NCI-H1092 (cell line): Measurements from ENCODE around the gene TDRD7.

Experiments used
- DNase-seq: peaks from one replicate; lab custom pipeline; 2025; lab: John Stamatoyannopoulos, UW

The TDRD7 gene

DNA sequence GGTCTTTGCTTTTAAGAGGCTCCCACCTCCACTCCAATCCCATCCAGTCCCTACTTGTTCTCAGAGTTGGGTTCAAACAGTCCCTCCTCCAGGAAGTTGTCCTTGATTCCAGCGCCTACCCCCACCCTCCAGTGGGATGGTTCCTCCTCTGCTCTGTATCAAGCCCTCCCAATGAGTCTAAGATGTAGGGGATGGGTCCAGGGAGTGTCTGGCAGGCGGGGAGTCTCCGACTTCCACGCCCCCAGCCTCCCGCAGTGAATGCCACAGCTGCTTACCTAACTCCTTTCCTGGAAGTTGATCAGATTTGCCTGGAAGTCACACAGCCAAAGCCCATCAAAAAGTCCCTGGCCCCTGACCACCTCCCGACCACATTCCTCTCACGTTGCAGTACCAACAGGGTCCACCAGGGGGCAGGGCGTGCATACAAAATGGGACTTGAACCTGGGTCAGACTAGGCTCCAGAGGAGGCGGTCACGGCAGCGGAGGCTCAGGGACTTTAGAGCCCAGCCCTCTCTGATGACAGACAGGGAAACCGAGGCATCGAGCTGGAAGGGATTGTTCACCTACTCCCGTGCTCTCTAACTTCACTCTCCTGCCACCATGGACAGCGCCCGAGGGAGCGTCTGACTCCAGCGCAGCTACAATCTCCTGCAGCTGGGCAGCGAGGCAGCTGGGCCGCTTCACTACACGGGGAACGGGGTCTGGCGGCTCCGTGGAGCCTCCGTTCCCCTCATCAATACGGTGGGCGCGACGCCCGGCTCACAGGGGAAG is 25.0 kb upstream of the TDRD7 start:
- DNase-seq = peak; percentile 9

DNA sequence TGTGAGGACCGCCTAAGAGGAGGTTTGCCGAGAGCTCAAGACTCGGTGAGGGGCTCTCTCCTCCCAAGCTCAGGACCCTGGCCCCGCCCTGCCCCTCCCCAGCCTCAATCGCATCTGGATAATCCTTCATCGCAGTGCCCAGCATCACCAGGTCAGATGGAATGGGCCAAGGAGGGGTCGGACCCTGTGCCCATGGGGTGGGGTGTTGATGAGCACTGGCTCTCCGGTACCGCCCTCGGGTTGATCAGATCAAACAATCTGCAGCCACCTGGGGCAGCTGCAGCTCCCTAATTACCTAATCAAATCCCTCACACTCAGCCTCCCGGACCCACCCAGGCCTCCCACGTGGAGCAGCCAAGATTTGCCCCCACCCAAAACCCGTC is 24.4 kb upstream of the TDRD7 start:
- no peak for DNase-seq

DNA sequence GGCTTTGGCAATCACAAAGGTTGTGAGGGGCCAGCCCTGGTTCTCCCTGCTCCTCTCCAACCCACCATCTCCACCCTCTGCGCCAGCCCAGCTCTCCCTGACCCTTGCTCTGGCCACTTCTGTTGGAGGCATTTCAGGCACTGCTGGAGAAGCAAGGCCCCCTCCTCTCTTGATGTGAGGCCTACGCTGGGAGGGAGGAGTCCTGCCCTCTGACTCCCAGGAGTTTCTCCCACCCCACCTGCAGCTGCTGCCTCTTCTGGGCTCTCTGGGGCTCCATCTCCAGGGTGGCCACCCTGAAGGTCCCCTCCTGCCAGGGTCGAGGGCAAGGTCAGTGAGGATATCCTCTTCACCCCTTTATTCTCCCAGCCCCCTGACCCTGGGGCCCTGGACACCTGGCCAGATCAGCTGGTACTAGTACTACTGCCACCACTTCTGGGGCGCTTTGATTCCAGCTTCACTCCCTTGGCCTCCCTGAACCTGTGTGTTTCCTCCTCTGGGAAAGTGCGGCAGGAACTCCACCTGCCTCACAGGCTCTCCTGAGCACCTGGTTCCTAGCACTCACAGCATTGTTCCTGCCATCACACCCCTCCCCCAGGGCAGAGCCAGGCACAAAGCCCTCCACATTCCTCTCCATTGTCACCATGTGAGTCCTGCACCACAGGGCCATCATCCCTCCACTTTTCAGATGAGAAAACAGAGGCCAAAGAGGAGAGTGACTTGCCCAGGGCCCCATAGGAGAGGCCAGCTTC is 23.8 kb upstream of the TDRD7 start:
- no peak for DNase-seq

GRCh38 chr9:97388721-97389238 is 23.1 kb upstream of the TDRD7 start:
- DNase-seq = no peak

DNA sequence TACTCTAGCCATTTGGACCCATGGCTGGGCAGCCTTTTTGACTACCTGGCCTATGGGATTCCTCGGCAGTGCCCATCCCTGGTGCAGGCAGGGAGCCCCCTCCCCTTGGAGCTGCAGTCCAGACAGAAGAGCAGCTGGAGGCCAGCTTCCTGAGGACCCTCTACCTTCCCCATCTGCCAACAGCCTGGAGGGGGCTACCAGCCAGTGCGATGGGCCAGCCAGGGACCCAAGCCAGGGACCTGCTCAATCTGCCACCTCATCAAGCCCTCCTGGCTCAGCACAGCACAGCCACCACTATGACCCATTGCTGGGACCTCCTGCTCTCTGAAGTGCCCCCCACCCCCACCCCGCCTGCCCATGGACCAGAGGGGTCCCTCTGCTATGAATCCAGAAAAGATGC is 22.6 kb upstream of the TDRD7 start:
- no peak for DNase-seq

DNA sequence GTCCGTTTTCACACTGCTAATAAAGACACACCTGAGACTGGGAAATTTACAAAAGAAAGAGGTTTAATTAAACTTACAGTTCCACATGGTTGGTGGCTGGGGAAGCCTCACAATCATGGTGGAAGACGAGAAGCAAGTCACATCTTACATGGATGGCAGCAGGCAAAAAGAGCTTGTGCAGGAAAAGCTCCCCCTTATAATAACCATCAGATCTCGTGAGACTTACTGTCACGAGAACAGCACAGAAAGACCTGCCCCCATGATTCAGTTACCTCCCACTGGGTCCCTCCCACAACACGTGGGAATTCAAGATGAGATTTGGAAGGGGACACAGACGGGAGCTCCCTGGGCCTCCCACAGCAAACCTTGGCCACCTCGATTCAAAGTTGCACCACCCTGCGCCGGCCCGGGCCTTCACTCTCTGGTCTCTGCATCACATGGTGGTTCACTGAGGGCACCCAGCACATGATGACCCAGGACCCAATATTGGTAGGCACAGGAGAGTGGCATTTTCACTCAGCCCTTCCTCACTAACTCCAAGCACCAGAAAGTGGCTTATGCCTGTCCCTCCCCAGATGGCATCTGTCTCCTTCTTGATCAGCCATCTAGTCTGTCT is 21.0 kb upstream of the TDRD7 start:
- DNase-seq = no peak

DNA sequence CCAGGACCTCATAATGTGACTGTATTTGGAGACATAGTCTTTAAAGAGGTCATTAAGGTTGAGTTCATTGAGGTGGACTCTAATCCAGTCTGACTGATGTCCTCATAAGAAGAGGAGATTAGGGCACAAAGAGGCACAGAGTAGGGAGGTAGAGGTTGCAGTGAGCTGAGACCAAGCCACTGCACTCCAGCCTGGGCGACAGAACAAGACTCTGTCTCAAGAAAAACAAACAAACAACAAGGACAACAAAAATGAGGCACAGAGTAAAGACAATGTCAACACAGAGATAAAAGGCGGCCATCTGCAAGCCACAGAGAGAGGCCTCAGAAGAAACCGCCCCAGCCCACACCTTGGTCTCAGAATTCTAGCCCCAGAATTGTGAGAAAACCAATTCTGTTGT is 17.0 kb upstream of the TDRD7 start:
- no peak for DNase-seq

- DNase-seq = no peak
Measured at GRCh38 chr9:97395745-97396144, 16.2 kb upstream of the TDRD7 start.

DNA sequence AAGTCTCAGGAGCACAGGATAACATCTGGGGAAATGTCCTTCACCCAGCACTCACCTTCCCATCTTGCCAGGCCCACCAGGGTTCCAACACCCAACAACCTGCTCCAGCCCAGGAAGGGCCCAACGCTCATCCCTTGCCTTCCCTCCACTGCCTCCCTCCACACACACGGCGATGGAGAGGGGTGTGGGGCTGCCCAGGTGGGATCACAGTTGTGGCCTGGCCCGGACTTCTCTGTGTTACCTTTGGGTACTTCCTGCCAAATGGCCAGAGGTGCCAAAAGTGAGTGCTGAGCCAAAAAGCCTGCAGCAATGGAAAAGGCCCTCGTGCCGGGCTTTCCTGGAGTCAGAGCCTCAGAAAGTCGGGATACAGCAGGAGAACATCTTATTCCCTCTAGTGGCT is 15.6 kb upstream of the TDRD7 start:
- DNase-seq = no peak

DNA sequence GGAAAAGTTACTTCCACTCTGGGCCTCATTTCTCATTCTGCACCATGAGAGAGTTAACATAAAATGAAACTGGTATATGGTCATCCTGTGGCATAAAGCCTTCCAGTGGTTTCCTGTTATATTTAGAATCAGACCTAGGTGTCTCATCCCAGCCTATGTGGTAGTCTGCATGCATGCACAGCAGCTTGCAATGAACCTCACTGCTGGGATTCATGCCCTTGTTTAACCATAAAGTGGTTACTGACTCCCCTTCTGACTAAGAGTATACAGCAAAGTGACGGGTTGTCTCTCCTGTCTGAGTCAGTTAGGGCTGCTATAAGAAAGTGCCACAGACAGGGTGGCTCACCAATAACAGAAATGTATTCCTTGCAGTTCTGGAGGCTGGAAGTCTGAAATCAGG is 14.7 kb upstream of the TDRD7 start:
- no peak for DNase-seq

GRCh38 chr9:97398999-97399758 is 12.7 kb upstream of the TDRD7 start:
- DNase-seq = peak; percentile 9

DNA sequence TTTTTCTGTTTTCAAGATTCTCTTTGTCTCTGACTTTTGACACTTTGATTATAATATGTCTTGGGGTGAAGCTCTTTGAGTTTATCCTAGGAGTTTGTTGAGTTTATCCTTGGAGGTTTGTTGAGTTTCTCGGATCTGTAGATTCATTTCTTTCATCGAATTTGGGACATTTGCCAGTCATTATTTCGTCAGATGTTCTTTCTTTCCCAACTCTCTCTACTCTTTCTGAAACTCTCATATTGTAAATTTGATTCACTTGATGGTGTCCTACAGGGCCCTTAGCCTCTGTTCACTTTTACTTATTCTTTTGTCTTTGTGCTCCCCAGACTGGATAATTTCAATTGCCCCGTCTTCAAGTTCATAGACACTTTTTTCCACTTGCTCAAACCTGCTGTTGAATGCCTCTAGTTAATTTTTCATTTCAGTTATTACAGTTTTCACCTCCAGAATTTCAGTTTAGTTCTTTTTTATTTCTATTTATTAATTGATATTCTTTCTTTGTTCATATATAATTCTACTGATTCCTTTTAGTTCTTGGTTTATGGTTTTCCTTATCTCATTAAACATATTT is 8.1 kb upstream of the TDRD7 start:
- DNase-seq = no peak

DNA sequence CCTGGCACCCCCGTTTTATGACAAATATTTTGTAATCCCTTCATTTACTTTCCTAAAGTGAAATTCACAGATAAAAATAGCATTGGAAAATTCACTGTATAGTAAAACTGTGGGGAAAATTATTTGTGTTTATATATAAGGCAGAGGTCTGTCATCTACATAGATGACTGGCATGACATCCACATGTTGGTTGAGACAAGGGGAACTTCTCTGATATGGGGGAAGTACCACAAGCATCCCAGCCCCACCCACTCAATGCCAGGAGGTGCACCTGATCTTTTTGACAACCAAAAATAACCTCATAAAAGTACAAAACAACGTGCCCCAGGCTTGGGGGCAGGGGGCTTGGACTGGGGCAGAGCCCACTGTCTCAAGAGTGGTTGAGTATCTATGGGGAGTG is 6.3 kb upstream of the TDRD7 start:
- DNase-seq = no peak

- no peak for DNase-seq
Measured at GRCh38 chr9:97406620-97407177, 5.2 kb upstream of the TDRD7 start.

GRCh38 chr9:97408562-97408961 is 3.3 kb upstream of the TDRD7 start:
- no peak for DNase-seq

DNA sequence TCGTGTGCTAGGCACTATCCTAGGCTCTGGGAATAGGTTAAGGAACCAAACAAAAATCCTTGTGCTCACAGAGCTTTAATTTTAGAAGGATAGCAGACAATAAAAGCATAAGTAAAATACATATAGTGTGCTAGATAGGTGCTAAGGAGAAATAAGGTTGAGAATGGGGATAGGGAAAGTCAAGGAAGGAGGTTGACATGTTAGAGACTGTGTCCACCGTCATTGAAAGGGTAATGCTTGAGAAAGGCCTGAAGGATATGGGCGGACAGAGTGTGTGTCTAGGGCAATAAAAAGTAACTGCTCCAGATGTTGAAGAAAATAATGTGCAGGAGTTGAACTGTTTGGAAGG is 482 bp upstream of the TDRD7 start:
- no peak for DNase-seq

DNA sequence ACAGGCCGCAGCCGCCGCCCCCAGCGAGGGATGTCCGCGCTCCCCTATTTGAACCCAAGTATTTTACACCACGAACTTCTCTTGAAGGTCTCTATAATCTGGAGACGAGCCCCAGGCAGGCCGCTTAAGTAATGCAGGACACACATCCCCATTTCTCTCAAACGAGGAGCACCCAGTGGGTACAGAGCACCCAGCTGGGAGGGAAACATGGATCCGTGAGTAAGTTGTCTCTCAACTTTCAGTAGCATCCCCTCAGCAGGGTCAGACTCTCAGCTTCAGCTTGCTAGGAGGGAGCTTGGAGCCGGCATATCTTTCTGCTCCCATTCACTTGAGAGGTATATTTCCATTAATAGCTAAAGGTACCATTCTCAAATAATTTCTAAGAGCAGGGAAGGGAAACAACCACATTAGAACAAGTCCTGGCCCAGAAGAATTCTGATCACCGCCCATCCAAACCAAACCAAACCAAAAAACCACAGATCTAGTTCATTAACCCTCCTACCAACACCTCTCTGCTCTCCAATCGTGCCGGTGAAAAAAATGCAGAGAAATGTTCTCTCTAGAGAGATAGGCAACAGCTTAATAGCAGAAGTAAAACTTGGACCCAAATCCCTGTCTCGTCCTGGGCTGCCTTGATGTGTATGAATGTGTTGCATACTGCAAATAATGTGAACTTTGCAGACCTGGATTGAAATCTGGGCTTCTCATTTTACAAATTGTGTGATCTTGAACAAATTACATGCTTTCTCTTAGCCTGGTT is 910 bp downstream of the TDRD7 start:
- no peak for DNase-seq

GRCh38 chr9:97413462-97413861 is 1.6 kb downstream of the TDRD7 start:
- DNase-seq = no peak

DNA sequence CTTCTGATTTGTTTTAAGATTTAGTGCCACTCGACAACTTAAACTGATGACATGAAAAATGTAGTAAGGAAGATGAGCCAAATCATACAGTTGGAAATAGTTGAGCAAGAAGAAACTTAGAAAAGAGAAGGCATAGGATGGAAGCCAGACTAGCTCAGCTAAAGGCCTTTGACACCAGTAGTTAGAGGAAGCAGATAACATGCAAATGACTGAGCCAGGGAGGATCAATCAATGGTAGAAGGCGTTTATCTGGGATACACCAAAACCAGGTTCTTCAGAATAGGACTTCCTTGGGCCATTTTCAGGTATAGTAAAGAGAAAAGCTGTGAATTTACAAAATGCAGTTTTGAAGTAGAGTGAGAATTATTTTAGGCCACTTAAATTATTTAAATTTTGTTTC is 3.2 kb downstream of the TDRD7 start:
- DNase-seq = no peak

GRCh38 chr9:97418880-97419279 is 7.0 kb downstream of the TDRD7 start:
- no peak for DNase-seq

GRCh38 chr9:97419309-97419867 is 7.5 kb downstream of the TDRD7 start:
- no peak for DNase-seq
